Ishikawa (cell line): ENCODE measurements around the gene NPAT.

Experiments
- CEBPB ChIP-seq: IDR thresholded peaks from 2 replicates; pipeline ENCODE4 v1.6.1; 2012
- CREB1 ChIP-seq: IDR thresholded peaks from 2 replicates; pipeline ENCODE4 v1.6.1; 2012; ENCODE audit warnings: low read depth
- EGR1 ChIP-seq: IDR thresholded peaks from 2 replicates; pipeline ENCODE4 v1.6.1; 2012
- EP300 ChIP-seq: IDR thresholded peaks from 2 replicates; pipeline ENCODE4 v1.6.1; 2012; ENCODE audit warnings: borderline replicate concordance
- FOXM1 ChIP-seq: IDR thresholded peaks from 2 replicates; pipeline ENCODE4 v1.6.1; 2012; ENCODE audit warnings: low read depth, borderline replicate concordance
- MAX ChIP-seq: IDR thresholded peaks from 2 replicates; pipeline ENCODE4 v1.6.1; 2012
- NFIC ChIP-seq: IDR thresholded peaks from 2 replicates; pipeline ENCODE4 v1.6.1; 2012
- RAD21 ChIP-seq: IDR thresholded peaks from 2 replicates; pipeline ENCODE4 v1.6.1; 2012; ENCODE audit warnings: low read depth
- REST ChIP-seq: IDR thresholded peaks from 2 replicates; pipeline ENCODE4 v1.6.1; 2012; ENCODE audit warnings: low read depth, mild to moderate bottlenecking
- TAF1 ChIP-seq: IDR thresholded peaks from 2 replicates; pipeline ENCODE4 v1.6.1; 2012; ENCODE audit warnings: low read depth, mild to moderate bottlenecking
- TCF12 ChIP-seq: IDR thresholded peaks from 2 replicates; pipeline ENCODE4 v1.6.1; 2012; ENCODE audit warnings: low read depth
- TEAD4 ChIP-seq: IDR thresholded peaks from 2 replicates; pipeline ENCODE4 v1.6.1; 2012
- USF1 ChIP-seq: IDR thresholded peaks from 2 replicates; pipeline ENCODE4 v1.6.1; 2012
- YY1 ChIP-seq: IDR thresholded peaks from 2 replicates; pipeline ENCODE4 v1.6.1; 2012; ENCODE audit warnings: low read depth
- ZBTB7A ChIP-seq: IDR thresholded peaks from 2 replicates; pipeline ENCODE4 v1.6.1; 2012; ENCODE audit warnings: low read depth

The NPAT gene

GRCh38 chr11:108193725-108194124 lies 28.7 kb downstream of the NPAT start:
- TF ChIP-seq CEBPB, result no peak
- no peak for TF ChIP-seq FOXM1
- TF ChIP-seq USF1, result no peak
- TF ChIP-seq TCF12, result no peak
- TF ChIP-seq YY1, result no peak
- no peak for TF ChIP-seq TAF1
- TF ChIP-seq ZBTB7A, result no peak
- no peak for TF ChIP-seq NFIC

GRCh38 chr11:108177570-108177969 lies 44.9 kb downstream of the NPAT start:
- no peak for TF ChIP-seq RAD21
- TF ChIP-seq EP300, result no peak
- no peak for TF ChIP-seq TCF12
- no peak for TF ChIP-seq CREB1
- no peak for TF ChIP-seq EGR1
- TF ChIP-seq CEBPB, result no peak
- no peak for TF ChIP-seq TEAD4
- no peak for TF ChIP-seq MAX
- no peak for TF ChIP-seq REST
- TF ChIP-seq YY1, result no peak
- TF ChIP-seq TAF1, result no peak

- no peak for TF ChIP-seq ZBTB7A
- no peak for TF ChIP-seq NFIC
- no peak for TF ChIP-seq EP300
- TF ChIP-seq TCF12, result no peak
- TF ChIP-seq TAF1, result no peak
- no peak for TF ChIP-seq FOXM1
Measured at GRCh38 chr11:108170184-108170583, 52.3 kb downstream of the NPAT start.

- TF ChIP-seq YY1 (no peak), TCF12 (no peak), REST (no peak), ZBTB7A (no peak), CREB1 (no peak), TEAD4 (no peak), RAD21 (no peak), FOXM1 (no peak), MAX (no peak)
Measured at GRCh38 chr11:108167624-108168023, 54.8 kb downstream of the NPAT start.

GRCh38 chr11:108160970-108161566 lies 61.4 kb downstream of the NPAT start:
- TF ChIP-seq TEAD4, result no peak
- TF ChIP-seq MAX, result no peak
- no peak for TF ChIP-seq TAF1

- TF ChIP-seq TCF12, result no peak
- TF ChIP-seq EGR1, result no peak
Measured at GRCh38 chr11:108154591-108154990, 67.8 kb downstream of the NPAT start.

GRCh38 chr11:108148556-108148955 lies 73.9 kb downstream of the NPAT start:
- TF ChIP-seq EGR1, result no peak
- no peak for TF ChIP-seq TCF12
- TF ChIP-seq MAX, result no peak
- no peak for TF ChIP-seq RAD21
- no peak for TF ChIP-seq CREB1
- TF ChIP-seq FOXM1, result no peak
- TF ChIP-seq TEAD4, result no peak
- no peak for TF ChIP-seq CEBPB
- no peak for TF ChIP-seq USF1
- TF ChIP-seq ZBTB7A, result no peak
- no peak for TF ChIP-seq TAF1
- no peak for TF ChIP-seq YY1
- no peak for TF ChIP-seq NFIC
- TF ChIP-seq EP300, result no peak
- TF ChIP-seq REST, result no peak
